HEK293 (cell line): ENCODE measurements around the gene OR51A4.

Experiments used
- CTCF ChIA-PET: fragments of 350-600 bp; formaldehyde crosslinking; extraction: SDS; loops from one replicate; lab custom pipeline; 2021; ENCODE audit warnings: antibody characterized with exemption; lab: Yijun Ruan, JAX
- POLR2A ChIA-PET: fragments of 300-600 bp; formaldehyde crosslinking; extraction: SDS; loops from one replicate; lab custom pipeline; 2020; ENCODE audit warnings: antibody characterized with exemption, inconsistent platforms; lab: Yijun Ruan, JAX
- H3K27ac ChIP-seq: fragments of 200-500 bp; sonication (Bioruptor generic); 2 replicates; pipeline ENCODE4 v1.5.1; 2014; ENCODE audit warnings: low read depth, low read length, control low read depth, inconsistent platforms; ENCODE audit errors: extremely low read depth
- H3K36me3 ChIP-seq, 2 experiments: fragments of 200-500 bp in 1 of 2; sonication (Bioruptor generic) in 1 of 2; 1 replicate in 1 of 2; 2 replicates in 1 of 2; pipeline ENCODE4 v1.5.1; 2014 to 2017; ENCODE audit warnings: inconsistent platforms in 2 of 2, low read length in 2 of 2; ENCODE audit not compliant: control insufficient read depth in 2 of 2, insufficient read depth in 1 of 2
- H3K4me1 ChIP-seq: fragments of 200-500 bp; sonication (Bioruptor generic); 2 replicates; pipeline ENCODE4 v1.5.1; 2014; ENCODE audit warnings: mild to moderate bottlenecking, low read length, inconsistent platforms; ENCODE audit not compliant: control insufficient read depth, insufficient read depth
- H3K4me3 ChIP-seq: 2 replicates; pipeline ENCODE4 v1.5.1; 2011; ENCODE audit warnings: low read depth, mild to moderate bottlenecking, control low read depth, low read length, moderate library complexity
- H3K9me3 ChIP-seq: fragments of 200-500 bp; sonication (Bioruptor generic); 2 replicates; pipeline ENCODE4 v1.5.1; 2014; ENCODE audit warnings: low read depth, low read length, inconsistent platforms; ENCODE audit not compliant: control insufficient read depth, insufficient read depth
- ATF2 ChIP-seq: fragments of 450-650 bp; formaldehyde crosslinking; IDR thresholded peaks from 2 replicates; pipeline ENCODE4 v1.5.1; 2016; ENCODE audit warnings: missing biosample characterization, missing genetic modification characterization, low read depth
- GLI4 ChIP-seq: fragments of 450-650 bp; formaldehyde crosslinking; IDR thresholded peaks from 2 replicates; pipeline ENCODE4 v1.5.1; 2016; ENCODE audit warnings: missing biosample characterization, missing genetic modification characterization
- KLF16 ChIP-seq: fragments of 450-650 bp; formaldehyde crosslinking; IDR thresholded peaks from 2 replicates; pipeline ENCODE4 v1.5.1; 2017; ENCODE audit warnings: missing biosample characterization, missing genetic modification characterization
- KLF8 ChIP-seq: fragments of 450-650 bp; formaldehyde crosslinking; IDR thresholded peaks from 2 replicates; pipeline ENCODE4 v1.5.1; 2016; ENCODE audit warnings: missing biosample characterization, missing genetic modification characterization
- SALL2 ChIP-seq: fragments of 450-650 bp; formaldehyde crosslinking; IDR thresholded peaks from 2 replicates; pipeline ENCODE4 v1.5.0; 2017; ENCODE audit warnings: missing biosample characterization, mild to moderate bottlenecking, missing genetic modification characterization, borderline replicate concordance
- YY1 ChIP-seq: fragments of 450-650 bp; formaldehyde crosslinking; IDR thresholded peaks from 2 replicates; pipeline ENCODE4 v1.5.1; 2018; ENCODE audit warnings: missing biosample characterization, missing genetic modification characterization
- ZBTB21 ChIP-seq: fragments of 450-650 bp; formaldehyde crosslinking; IDR thresholded peaks from 2 replicates; pipeline ENCODE4 v1.5.1; 2017; ENCODE audit warnings: missing biosample characterization, missing genetic modification characterization
- ZEB2 ChIP-seq: fragments of 450-650 bp; formaldehyde crosslinking; IDR thresholded peaks from 2 replicates; pipeline ENCODE4 v1.5.1; 2016; ENCODE audit warnings: missing biosample characterization, missing genetic modification characterization
- ZFHX2 ChIP-seq: fragments of 450-650 bp; formaldehyde crosslinking; conservative IDR thresholded peaks from 2 replicates; pipeline ENCODE4 v1.5.1; 2016; ENCODE audit warnings: missing biosample characterization, missing genetic modification characterization
- ZNF138 ChIP-seq: fragments of 450-650 bp; formaldehyde crosslinking; IDR thresholded peaks from 2 replicates; pipeline ENCODE4 v1.5.1; 2016; ENCODE audit warnings: missing biosample characterization, missing genetic modification characterization, borderline replicate concordance
- ZNF354C ChIP-seq: fragments of 450-650 bp; formaldehyde crosslinking; IDR thresholded peaks from 2 replicates; pipeline ENCODE4 v1.5.1; 2016; ENCODE audit warnings: missing biosample characterization, missing genetic modification characterization, low read depth, borderline replicate concordance
- ZNF37A ChIP-seq: fragments of 450-650 bp; IDR thresholded peaks from 2 replicates; pipeline ENCODE4 v1.5.1; 2018; ENCODE audit warnings: missing biosample characterization, missing genetic modification characterization
- ZNF398 ChIP-seq: fragments of 450-650 bp; formaldehyde crosslinking; IDR thresholded peaks from 2 replicates; pipeline ENCODE4 v1.5.1; 2017; ENCODE audit warnings: missing biosample characterization, missing genetic modification characterization
- ZNF423 ChIP-seq: fragments of 450-650 bp; formaldehyde crosslinking; IDR thresholded peaks from 2 replicates; pipeline ENCODE4 v1.5.1; 2016; ENCODE audit warnings: missing biosample characterization, missing genetic modification characterization
- ZNF433 ChIP-seq: fragments of 450-650 bp; formaldehyde crosslinking; IDR thresholded peaks from 2 replicates; pipeline ENCODE4 v1.5.1; 2016; ENCODE audit warnings: missing biosample characterization, missing genetic modification characterization, low read depth
- ZNF48 ChIP-seq: fragments of 450-650 bp; formaldehyde crosslinking; IDR thresholded peaks from 2 replicates; pipeline ENCODE4 v1.5.1; 2016; ENCODE audit warnings: missing biosample characterization, missing genetic modification characterization
- ZNF501 ChIP-seq: fragments of 450-650 bp; formaldehyde crosslinking; IDR thresholded peaks from 2 replicates; pipeline ENCODE4 v1.5.1; 2016; ENCODE audit warnings: missing biosample characterization, missing genetic modification characterization
- ZNF510 ChIP-seq: fragments of 450-650 bp; formaldehyde crosslinking; IDR thresholded peaks from 2 replicates; pipeline ENCODE4 v1.5.1; 2018; ENCODE audit warnings: mild to moderate bottlenecking, missing genetic modification characterization, missing biosample characterization; ENCODE audit not compliant: insufficient replicate concordance
- ZNF518A ChIP-seq: fragments of 450-650 bp; formaldehyde crosslinking; conservative IDR thresholded peaks from 2 replicates; pipeline ENCODE4 v1.5.1; 2016; ENCODE audit warnings: low read depth, missing biosample characterization, missing genetic modification characterization
- ZNF529 ChIP-seq: fragments of 450-650 bp; formaldehyde crosslinking; IDR thresholded peaks from 2 replicates; pipeline ENCODE4 v1.5.1; 2017; ENCODE audit warnings: missing genetic modification characterization, missing biosample characterization; ENCODE audit not compliant: insufficient replicate concordance
- ZNF544 ChIP-seq: fragments of 450-650 bp; formaldehyde crosslinking; IDR thresholded peaks from 2 replicates; pipeline ENCODE4 v1.5.0; 2017; ENCODE audit warnings: missing biosample characterization, missing genetic modification characterization
- ZNF600 ChIP-seq: fragments of 450-650 bp; formaldehyde crosslinking; IDR thresholded peaks from 2 replicates; pipeline ENCODE4 v1.5.1; 2016; ENCODE audit warnings: missing biosample characterization, missing genetic modification characterization
- ZNF621 ChIP-seq: fragments of 450-650 bp; formaldehyde crosslinking; IDR thresholded peaks from 2 replicates; pipeline ENCODE4 v1.5.1; 2017; ENCODE audit warnings: missing biosample characterization, missing genetic modification characterization
- ZNF624 ChIP-seq: fragments of 450-650 bp; formaldehyde crosslinking; IDR thresholded peaks from 2 replicates; pipeline ENCODE4 v1.5.1; 2017; ENCODE audit warnings: missing biosample characterization, missing genetic modification characterization
- ZNF704 ChIP-seq: fragments of 450-650 bp; formaldehyde crosslinking; IDR thresholded peaks from 2 replicates; pipeline ENCODE4 v1.5.1; 2016; ENCODE audit warnings: missing biosample characterization, missing genetic modification characterization
- TF ChIP-seq, protein P1 (sequence below): fragments of 450-650 bp; formaldehyde crosslinking; IDR thresholded peaks from 2 replicates; pipeline ENCODE4 v1.5.1; 2016; ENCODE audit warnings: missing biosample characterization, missing genetic modification characterization, low read depth

The OR51A4 gene

GRCh38 chr11:4921796-4922195 lies 25.6 kb downstream of the OR51A4 start:
- no peaks in the 10 kb centered on the region for H3K36me3 ChIP-seq
- TF ChIP-seq ZNF704 (tag by site-specific recombination) (no peak), ZBTB21 (no peak), ZNF398 (tag by site-specific recombination) (no peak), ZNF138 (tag by site-specific recombination) (no peak), ZNF544 (tag by site-specific recombination) (no peak), ZNF600 (no peak), ZFHX2 (no peak), ZNF37A (tag by site-specific recombination) (no peak), ZNF354C (no peak), KLF8 (tag by site-specific recombination) (no peak), ZNF529 (tag by site-specific recombination) (no peak), YY1 (tag by site-specific recombination) (no peak), ATF2 (tag by site-specific recombination) (no peak), KLF16 (tag by site-specific recombination) (no peak), ZNF423 (tag by site-specific recombination) (no peak), ZNF518A (tag by site-specific recombination) (no peak), ZEB2 (tag by site-specific recombination) (no peak)
- TF ChIP-seq, all 188 proteins: peak for 0
- ChIA-PET POLR2A (no interaction called here), CTCF (no interaction called here)
- no peak overlapping the region for H3K27ac ChIP-seq
- H3K4me3 ChIP-seq, result no peak overlapping the region
- H3K9me3 ChIP-seq, result no peaks in the 10 kb centered on the region
- H3K4me1 ChIP-seq, result no peaks in the 10 kb centered on the region

DNA sequence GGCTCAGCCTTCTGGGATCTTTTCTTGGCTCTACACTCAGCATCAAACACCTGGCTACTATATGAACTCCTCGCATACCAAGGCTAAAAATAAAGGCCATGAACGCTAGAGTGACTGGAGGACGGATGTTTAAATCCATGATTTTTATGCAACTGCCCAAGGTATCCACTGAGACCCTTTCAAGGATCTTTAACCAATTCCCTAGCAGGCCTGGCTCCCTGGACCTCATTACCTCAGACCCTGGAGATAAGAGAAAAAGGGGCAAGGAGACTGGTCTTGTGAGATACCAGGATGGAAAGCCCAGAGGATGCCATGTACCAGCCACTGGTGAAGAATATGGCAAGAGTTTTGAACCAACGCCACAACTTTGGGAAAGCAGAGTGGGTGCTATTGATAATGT lies 28.2 kb downstream of the OR51A4 start, which contains the start of gene OR51G2:
OR51G2 (minus strand) TSS at position 101 of the 400 bp plus-strand sequence. CDS start 3,687 bp downstream, outside the sequence.
- no peaks in the 10 kb centered on the region for H3K4me1 ChIP-seq
- ChIA-PET POLR2A (no interaction called here), CTCF (no interaction called here)
- no peaks in the 10 kb centered on the region for H3K36me3 ChIP-seq
- TF ChIP-seq ZNF48 (tag by site-specific recombination), result no peak
- TF ChIP-seq ZNF510, result no peak
- no peak for TF ChIP-seq ZNF621
- TF ChIP-seq, protein P1, sequence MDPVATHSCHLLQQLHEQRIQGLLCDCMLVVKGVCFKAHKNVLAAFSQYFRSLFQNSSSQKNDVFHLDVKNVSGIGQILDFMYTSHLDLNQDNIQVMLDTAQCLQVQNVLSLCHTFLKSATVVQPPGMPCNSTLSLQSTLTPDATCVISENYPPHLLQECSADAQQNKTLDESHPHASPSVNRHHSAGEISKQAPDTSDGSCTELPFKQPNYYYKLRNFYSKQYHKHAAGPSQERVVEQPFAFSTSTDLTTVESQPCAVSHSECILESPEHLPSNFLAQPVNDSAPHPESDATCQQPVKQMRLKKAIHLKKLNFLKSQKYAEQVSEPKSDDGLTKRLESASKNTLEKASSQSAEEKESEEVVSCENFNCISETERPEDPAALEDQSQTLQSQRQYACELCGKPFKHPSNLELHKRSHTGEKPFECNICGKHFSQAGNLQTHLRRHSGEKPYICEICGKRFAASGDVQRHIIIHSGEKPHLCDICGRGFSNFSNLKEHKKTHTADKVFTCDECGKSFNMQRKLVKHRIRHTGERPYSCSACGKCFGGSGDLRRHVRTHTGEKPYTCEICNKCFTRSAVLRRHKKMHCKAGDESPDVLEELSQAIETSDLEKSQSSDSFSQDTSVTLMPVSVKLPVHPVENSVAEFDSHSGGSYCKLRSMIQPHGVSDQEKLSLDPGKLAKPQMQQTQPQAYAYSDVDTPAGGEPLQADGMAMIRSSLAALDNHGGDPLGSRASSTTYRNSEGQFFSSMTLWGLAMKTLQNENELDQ (tag by site-specific recombination), result no peak
- TF ChIP-seq SALL2 (tag by site-specific recombination), result no peak
- TF ChIP-seq ZNF433 (tag by site-specific recombination), result no peak
- no peak for TF ChIP-seq ZNF600
- no peak for TF ChIP-seq GLI4 (tag by site-specific recombination)
- TF ChIP-seq ZNF624 (tag by site-specific recombination), result no peak
- TF ChIP-seq ZNF501 (tag by site-specific recombination), result no peak
- H3K9me3 ChIP-seq, result no peaks in the 10 kb centered on the region
- no peak within 1 kb of the TSS for H3K27ac ChIP-seq
- H3K4me3 ChIP-seq, result no peak within 1 kb of the TSS
